Heart left ventricle (tissue), 16 donors: ENCODE measurements around the gene FCRL3. TPM values are rescaled to one million over a fixed set of nuclear protein-coding genes. Genes with fewer than 3 reads are reported as not detected.
A peak's percentile ranks its signal among the peaks of the same experiment; 100 is the strongest.

Source experiments
- ATAC-seq, 4 donors: fragments of 200-7000 bp; cut with Tn5 transposase; one replicate each; pipeline ENCODE4 v1.9.1; 2020 to 2022; ENCODE audit warnings: moderate library complexity in 4 of 4, mild to moderate bottlenecking in 3 of 4, moderate number of reproducible peaks in 1 of 4
- DNase-seq, 5 donors: peaks; one replicate each; pipeline ENCODE4 v3.0.0-alpha.2; 2020
- H3K27ac ChIP-seq, 12 donors: fragments of 200-600 bp; sonication (generic) in 4 of 12; one replicate each; pipeline versions ENCODE4 v1.5.0 to v1.8.0; 2016 to 2022; ENCODE audit warnings: mild to moderate bottlenecking in 2 of 12
- H3K27me3 ChIP-seq, 9 donors: fragments of 200-600 bp; sonication (generic) in 2 of 9; one replicate each; pipeline versions ENCODE4 v1.5.1 to v1.8.0; 2016 to 2022; ENCODE audit warnings: mild to moderate bottlenecking in 3 of 9
- H3K36me3 ChIP-seq, 9 donors: fragments of 200-600 bp; sonication (generic) in 2 of 9; one replicate each; pipeline versions ENCODE4 v1.5.0 to v1.8.0; 2018 to 2022; ENCODE audit warnings: mild to moderate bottlenecking in 2 of 9
- H3K4me1 ChIP-seq, 12 donors: fragments of 200-600 bp; sonication (generic) in 4 of 12; one replicate each; pipeline versions ENCODE4 v1.5.0 to v1.8.0; 2016 to 2022; ENCODE audit warnings: mild to moderate bottlenecking in 3 of 12
- H3K4me3 ChIP-seq, 12 donors: fragments of 200-600 bp; sonication (generic) in 4 of 12; one replicate each; pipeline versions ENCODE4 v1.5.0 to v1.8.0; 2017 to 2022; ENCODE audit warnings: mild to moderate bottlenecking in 9 of 12, moderate library complexity in 4 of 12
- H3K9me3 ChIP-seq, 12 donors: fragments of 200-600 bp; sonication (generic) in 4 of 12; one replicate each; pipeline versions ENCODE4 v1.5.0 to v1.8.0; 2016 to 2022; ENCODE audit warnings: mild to moderate bottlenecking in 1 of 12
- CTCF ChIP-seq, 12 donors: fragments of 200-600 bp; sonication (generic) in 4 of 12; IDR thresholded peaks; one replicate each; pipeline versions ENCODE4 v1.5.0 to v1.8.0; 2018 to 2022; ENCODE audit warnings: antibody characterized with exemption in 12 of 12, mild to moderate bottlenecking in 5 of 12
- POLR2A ChIP-seq, 2 donors: fragments of 450-650 bp; IDR thresholded peaks; one replicate each; pipeline ENCODE4 v1.6.1; 2017; ENCODE audit warnings: antibody characterized with exemption in 2 of 2, mild to moderate bottlenecking in 2 of 2, moderate library complexity in 2 of 2
- WGBS, 4 donors: extraction: QIAGEN DNeasy Blood & Tissue Kit in 2 of 4; methylation state at CpG; one replicate each; pipeline versions ENCODE4 v1.1.5 to v1.1.7; 2013 to 2018; 5-methylcytosine and 5-hydroxymethylcytosine counted together
- intact Hi-C, 10 donors: fragments of 100-400 bp; cut with DNase I; formaldehyde crosslinking; loops; one replicate each; pipeline versions ENCODE4 v1.11.1 to v1.14.2; 2022
- polyA plus RNA-seq, 2 donors: library from polyadenylated mRNA; stranded (reverse); fragments of 200-250 nt; gene quantifications; one replicate each; pipeline ENCODE4 v1.2.3, GENCODE V29; 2013
- total RNA-seq, 9 donors: library from RNA; depleted of rRNA in 2 of 9; stranded (reverse); fragments of >200 nt in 2 of 9; fragmentation: NEBNext Ultra II Directional in 3 of 9; extraction: Animal tissue kit (Norgen Biotek cat#: 25700) in 3 of 9; gene quantifications; one replicate each; pipeline versions ENCODE4 v1.1.0 to v1.2.4, GENCODE V29; 2016 to 2023
- donor health status: ischemic (EF 13 %, LVEDD 7.1; RV severe dilation, severe dysfunction).
- donor health status: healthy with polysubstance abuse.
- donor health status: DM: no; HTN: yes; CAD: no.
- donor health status: DM: no; HTN: no; CAD: no.
- donor health status: ischemic (EF 25% LVEDD 6.9; RV normal size, moderate dysfunction).
- donor health status: ischemic (EF 25% LVEDD 5.7; RV mildly dilated, moderate dysfunction).
- donor health status: healthy.
- donor health status: DM: yes; HTN: yes; CAD: no.
- donor health status: ischemic (EF 35%, LVEDD 5.7; RV mildly dilated, moderate dysfunction).
- donor health status: nonischemic (EF 11% LVEDD 7.7; RV severe dilation, severe dysfunction).
- donor health status: DM: yes; HTN: yes; CAD: no.
- donor health status: PGD.
- donor health status: ischemic (EF 29% LVEDD 5.4; RV normal size, mild dysfunction).
- donor health status: nonischemic (EF 23%, LVEDD 6.1; RV moderate dilation, normal function).

The FCRL3 gene
- total and polyA plus RNA-seq, 11 donors, result 0.04 to 1.4 (median 0.62) TPM; not detected in 7

- H3K4me3 ChIP-seq, result no peak overlapping the region
These were observed 4.3 kb upstream of the FCRL3 start for GRCh38 chr1:157704878-157705277.

GRCh38 chr1:157703981-157704380 is 3.4 kb upstream of the FCRL3 start:
- no peaks in the 10 kb centered on the region for H3K4me1 ChIP-seq
- ATAC-seq, result no peak
- no peak overlapping the region for H3K4me3 ChIP-seq
- TF ChIP-seq CTCF (IDR thresholded peaks at IDR 0.05), result no peak
- no peak for TF ChIP-seq POLR2A (IDR thresholded peaks at IDR 0.05)
- peaks cover 0 to 3% (median 0%) of the 10 kb centered on the region in 12 donors for H3K9me3 ChIP-seq
- no peak for DNase-seq
- H3K27me3 ChIP-seq, result peaks cover 0 to 11% (median 0%) of the 10 kb centered on the region in 9 donors
- WGBS, 4 donors, result 72 to 76% (median 76%) methylated on average over 4 of the region's 4 CpGs
- no peaks in the 10 kb centered on the region for H3K36me3 ChIP-seq
- H3K27ac ChIP-seq, result no peak overlapping the region
- intact Hi-C loops, result no loop called here

More at GRCh38 chr1:157704878-157705277, 4.3 kb upstream of the FCRL3 start:
- no peak for DNase-seq
- Histone ChIP-seq H3K27me3 (peaks cover 0 to 7% (median 0%) of the 10 kb centered on the region in 9 donors), H3K9me3 (peaks cover 0 to 3% (median 0%) of the 10 kb centered on the region in 12 donors), H3K4me1 (no peaks in the 10 kb centered on the region), H3K36me3 (no peaks in the 10 kb centered on the region), H3K27ac (no peak overlapping the region)
- TF ChIP-seq POLR2A (IDR thresholded peaks at IDR 0.05) (no peak), CTCF (IDR thresholded peaks at IDR 0.05) (no peak)
- intact Hi-C loops, result no loop called here
- no peak for ATAC-seq

- ATAC-seq (no peak), DNase-seq (no peak)
- TF ChIP-seq POLR2A (IDR thresholded peaks at IDR 0.05), result no peak
- no peak for TF ChIP-seq CTCF (IDR thresholded peaks at IDR 0.05)
- H3K9me3 ChIP-seq, result peaks cover 0 to 3% (median 0%) of the 10 kb centered on the region in 12 donors
- 63 to 77% (median 72%) methylated on average over 5 of the region's 5 CpGs for WGBS, 4 donors
- intact Hi-C loops, result no loop called here
- H3K4me1 ChIP-seq, result no peaks in the 10 kb centered on the region
- H3K27me3 ChIP-seq, result peaks cover 0 to 21% (median 0%) of the 10 kb centered on the region in 9 donors
- no peaks in the 10 kb centered on the region for H3K36me3 ChIP-seq
- peak overlapping the region in 1 of 12 donors; percentile 7 for H3K27ac ChIP-seq
- H3K4me3 ChIP-seq, result no peak overlapping the region
These were observed 1.8 kb upstream of the FCRL3 start for GRCh38 chr1:157702308-157702825.

- H3K4me1 ChIP-seq, result no peaks in the 10 kb centered on the region
- no peaks in the 10 kb centered on the region for H3K9me3 ChIP-seq
- H3K27ac ChIP-seq, result peak overlapping the region in 1 of 12 donors; percentile 67
- ATAC-seq (no peak), DNase-seq (no peak)
- no peaks in the 10 kb centered on the region for H3K36me3 ChIP-seq
- intact Hi-C loops, result no loop called here
- H3K27me3 ChIP-seq, result peaks cover 0 to 25% (median 0%) of the 10 kb centered on the region in 9 donors
- no peak for TF ChIP-seq POLR2A (IDR thresholded peaks at IDR 0.05)
- TF ChIP-seq CTCF (IDR thresholded peaks at IDR 0.05), result no peak
- peak overlapping the region in 1 of 12 donors; percentile 26 for H3K4me3 ChIP-seq
- WGBS, 4 donors, result 68 to 81% (median 74%) methylated on average over 5 of the region's 5 CpGs
These were observed 264 bp downstream of the FCRL3 start for GRCh38 chr1:157700305-157700704.
